Activated naive CD4-positive, alpha-beta T cell treated with anti-CD3 and anti-CD28 coated beads, Interleukin-2, amount 50 U/mL, for 24 hours (primary cell): ENCODE results near the gene EGLN2.
"Not testable (repeated sequence)": the region's sequence is repeated elsewhere in the genome, so short reads cannot be mapped to it uniquely, and the experiment has no call there.

Experiments
- H3K27ac Mint-ChIP-seq: one replicate; pipeline ENCODE4 v1.8.0; 2021; ENCODE audit warnings: mild to moderate bottlenecking, mixed read lengths
- H3K27me3 Mint-ChIP-seq: one replicate; pipeline ENCODE4 v1.8.0; 2021; ENCODE audit warnings: mixed read lengths
- H3K36me3 Mint-ChIP-seq: one replicate; pipeline ENCODE4 v1.8.0; 2021; ENCODE audit warnings: mixed read lengths
- H3K4me1 Mint-ChIP-seq: one replicate; pipeline ENCODE4 v1.8.0; 2021; ENCODE audit warnings: mixed read lengths
- H3K4me3 Mint-ChIP-seq: one replicate; pipeline ENCODE4 v1.8.0; 2021; ENCODE audit warnings: mild to moderate bottlenecking, mixed read lengths
- H3K9me3 Mint-ChIP-seq: one replicate; pipeline ENCODE4 v1.8.0; 2021; ENCODE audit warnings: mixed read lengths

EGLN2 gene

GRCh38 chr19:40768869-40769268 is 30.1 kb upstream of the EGLN2 start:
- Mint-ChIP-seq H3K27me3 (no peaks in the 10 kb centered on the region), H3K4me1 (peaks cover 26% of the 10 kb centered on the region), H3K9me3 (no peaks in the 10 kb centered on the region), H3K4me3 (no peak overlapping the region), H3K27ac (no peak overlapping the region), H3K36me3 (peaks cover 18% of the 10 kb centered on the region)

GRCh38 chr19:40771101-40771862 is 27.7 kb upstream of the EGLN2 start:
- H3K4me3 Mint-ChIP-seq, H3K27me3 Mint-ChIP-seq, H3K4me1 Mint-ChIP-seq, H3K36me3 Mint-ChIP-seq, H3K27ac Mint-ChIP-seq, H3K9me3 Mint-ChIP-seq: not testable (repeated sequence)

- no peak within 1 kb of the TSS for H3K4me3 Mint-ChIP-seq
- no peak within 1 kb of the TSS for H3K27ac Mint-ChIP-seq
- no peaks in the 10 kb centered on the region for H3K27me3 Mint-ChIP-seq
- H3K4me1 Mint-ChIP-seq, result peaks cover 36% of the 10 kb centered on the region
- H3K9me3 Mint-ChIP-seq, result no peaks in the 10 kb centered on the region
- H3K36me3 Mint-ChIP-seq, result peaks cover 9% of the 10 kb centered on the region
These were observed 23.9 kb upstream of the EGLN2 start, which contains the start of gene MIA for GRCh38 chr19:40774916-40775631. TSS of gene MIA (plus strand) at chr19:40775521. CDS start at chr19:40775543, 22 bp downstream.

GRCh38 chr19:40775632-40776022 is 23.4 kb upstream of the EGLN2 start:
- H3K4me3 Mint-ChIP-seq, result no peak overlapping the region

GRCh38 chr19:40776364-40776763 is 22.6 kb upstream of the EGLN2 start:
- Mint-ChIP-seq H3K36me3 (peaks cover 3% of the 10 kb centered on the region), H3K4me1 (peaks cover 36% of the 10 kb centered on the region), H3K27me3 (no peaks in the 10 kb centered on the region), H3K27ac (no peak overlapping the region), H3K4me3 (peak overlapping the region; percentile 93), H3K9me3 (no peaks in the 10 kb centered on the region)

More at GRCh38 chr19:40775632-40776022, 23.4 kb upstream of the EGLN2 start:
- no peak overlapping the region for H3K27ac Mint-ChIP-seq
- H3K27me3 Mint-ChIP-seq, result no peaks in the 10 kb centered on the region
- H3K4me1 Mint-ChIP-seq, result peaks cover 38% of the 10 kb centered on the region
- H3K9me3 Mint-ChIP-seq, result no peaks in the 10 kb centered on the region
- peaks cover 6% of the 10 kb centered on the region for H3K36me3 Mint-ChIP-seq

- H3K4me3 Mint-ChIP-seq, result peak overlapping the region; percentile 93
- H3K36me3 Mint-ChIP-seq, result peaks cover 5% of the 10 kb centered on the region
- H3K9me3 Mint-ChIP-seq, result no peaks in the 10 kb centered on the region
- H3K4me1 Mint-ChIP-seq, result peaks cover 37% of the 10 kb centered on the region
- peak overlapping the region; percentile 88 for H3K27ac Mint-ChIP-seq
- no peaks in the 10 kb centered on the region for H3K27me3 Mint-ChIP-seq
These were observed 21.9 kb upstream of the EGLN2 start for GRCh38 chr19:40776932-40777644.

- Mint-ChIP-seq H3K9me3 (no peaks in the 10 kb centered on the region), H3K4me1 (peaks cover 39% of the 10 kb centered on the region), H3K36me3 (peaks cover 5% of the 10 kb centered on the region), H3K27me3 (no peaks in the 10 kb centered on the region), H3K27ac (peak overlapping the region; percentile 88), H3K4me3 (peak overlapping the region; percentile 93)
These were observed 21.4 kb upstream of the EGLN2 start for GRCh38 chr19:40777645-40777936.

- no peaks in the 10 kb centered on the region for H3K9me3 Mint-ChIP-seq
- H3K27ac Mint-ChIP-seq, result peak within 1 kb of the TSS; percentile 88
- peak within 1 kb of the TSS; percentile 93 for H3K4me3 Mint-ChIP-seq
- peaks cover 5% of the 10 kb centered on the region for H3K36me3 Mint-ChIP-seq
- peaks cover 39% of the 10 kb centered on the region for H3K4me1 Mint-ChIP-seq
- H3K27me3 Mint-ChIP-seq, result no peaks in the 10 kb centered on the region
These were observed 20.9 kb upstream of the EGLN2 start, which contains the start of gene RAB4B for GRCh38 chr19:40777937-40778705. TSS of gene RAB4B (plus strand) at chr19:40778247. CDS start at chr19:40778376, 129 bp downstream.

GRCh38 chr19:40778706-40779284 is 20.2 kb upstream of the EGLN2 start:
- peak overlapping the region; percentile 93 for H3K4me3 Mint-ChIP-seq
- peak overlapping the region; percentile 88 for H3K27ac Mint-ChIP-seq
- H3K36me3 Mint-ChIP-seq, result peaks cover 7% of the 10 kb centered on the region
- peaks cover 39% of the 10 kb centered on the region for H3K4me1 Mint-ChIP-seq
- no peaks in the 10 kb centered on the region for H3K27me3 Mint-ChIP-seq
- H3K9me3 Mint-ChIP-seq, result no peaks in the 10 kb centered on the region

GRCh38 chr19:40780582-40780981 is 18.4 kb upstream of the EGLN2 start:
- Mint-ChIP-seq H3K9me3 (no peaks in the 10 kb centered on the region), H3K27me3 (no peaks in the 10 kb centered on the region), H3K27ac (peak overlapping the region; percentile 2), H3K4me1 (peaks cover 39% of the 10 kb centered on the region), H3K4me3 (peak overlapping the region; percentile 2), H3K36me3 (peaks cover 6% of the 10 kb centered on the region)

GRCh38 chr19:40781140-40781539 is 17.9 kb upstream of the EGLN2 start:
- Mint-ChIP-seq H3K4me1 (peaks cover 39% of the 10 kb centered on the region), H3K36me3 (peaks cover 6% of the 10 kb centered on the region)

GRCh38 chr19:40783711-40784110 is 15.3 kb upstream of the EGLN2 start:
- no peaks in the 10 kb centered on the region for H3K9me3 Mint-ChIP-seq
- H3K4me1 Mint-ChIP-seq, result peaks cover 24% of the 10 kb centered on the region
- H3K36me3 Mint-ChIP-seq, result peaks cover 8% of the 10 kb centered on the region
- H3K27me3 Mint-ChIP-seq, result no peaks in the 10 kb centered on the region
- no peak overlapping the region for H3K27ac Mint-ChIP-seq
- no peak overlapping the region for H3K4me3 Mint-ChIP-seq

More at GRCh38 chr19:40781140-40781539, 17.9 kb upstream of the EGLN2 start:
- H3K4me3 Mint-ChIP-seq, result no peak overlapping the region
- H3K27me3 Mint-ChIP-seq, result no peaks in the 10 kb centered on the region
- H3K27ac Mint-ChIP-seq, result peak overlapping the region; percentile 94
- no peaks in the 10 kb centered on the region for H3K9me3 Mint-ChIP-seq

GRCh38 chr19:40784146-40784545 is 14.8 kb upstream of the EGLN2 start:
- H3K27ac Mint-ChIP-seq, H3K9me3 Mint-ChIP-seq, H3K4me3 Mint-ChIP-seq, H3K36me3 Mint-ChIP-seq, H3K27me3 Mint-ChIP-seq: not testable (repeated sequence)
- peaks cover 19% of the 10 kb centered on the region for H3K4me1 Mint-ChIP-seq

- Mint-ChIP-seq H3K27ac (no peak overlapping the region), H3K9me3 (no peaks in the 10 kb centered on the region), H3K27me3 (no peaks in the 10 kb centered on the region), H3K4me1 (peaks cover 12% of the 10 kb centered on the region), H3K4me3 (no peak overlapping the region), H3K36me3 (peaks cover 14% of the 10 kb centered on the region)
These were observed 13.5 kb upstream of the EGLN2 start for GRCh38 chr19:40785526-40785925.
